ENCODE data around the gene METTL14. TPM values are rescaled to one million over a fixed set of nuclear protein-coding genes. Genes with fewer than 3 reads are reported as not detected.

Gene METTL14
- total RNA-seq, 2 donors from 2014 or later: 34.7 to 38.1 TPM

GRCh38 chr4:118714682-118715081 is 29.5 kb downstream of the METTL14 start:
- Histone ChIP-seq H3K27me3 (replicated peaks; ENCODE audit: insufficient read depth) (no peaks in the 10 kb centered on the region), H3K27ac (no peak overlapping the region), H3K4me1 (replicated peaks) (no peaks in the 10 kb centered on the region), H3K9me3 (no peaks in the 10 kb centered on the region), H3K4me3 (no peak overlapping the region), H3K36me3 (peaks cover 0 to 4% of the 10 kb centered on the region in 2 donors)
- WGBS: 97% methylated on average over 4 of the region's 4 CpGs
- no peak for DNase-seq (ENCODE audit: low spot score)
- intact Hi-C loops (cut with DNase I): no loop called here
- TF ChIP-seq CTCF (IDR thresholded peaks at IDR 0.05) (no peak), POLR2A (IDR thresholded peaks at IDR 0.05) (no peak), POLR2AphosphoS5 (IDR thresholded peaks at IDR 0.05) (no peak)

- 52% methylated on average over 3 of the region's 3 CpGs for WGBS
- no peaks in the 10 kb centered on the region for H3K27me3 ChIP-seq (replicated peaks; ENCODE audit: insufficient read depth)
- no peaks in the 10 kb centered on the region for H3K9me3 ChIP-seq
- H3K4me1 ChIP-seq (replicated peaks): no peaks in the 10 kb centered on the region
- no peaks in the 10 kb centered on the region for H3K36me3 ChIP-seq
- no peak for TF ChIP-seq POLR2A (IDR thresholded peaks at IDR 0.05)
- no peak for TF ChIP-seq CTCF (IDR thresholded peaks at IDR 0.05)
- no peak for TF ChIP-seq POLR2AphosphoS5 (IDR thresholded peaks at IDR 0.05)
- H3K4me3 ChIP-seq: no peak overlapping the region
- no peak for DNase-seq (ENCODE audit: low spot score)
- intact Hi-C loops (cut with DNase I): no loop called here
- no peak overlapping the region for H3K27ac ChIP-seq
These were observed 31.1 kb downstream of the METTL14 start for GRCh38 chr4:118716304-118716703.

- H3K27ac ChIP-seq: no peak overlapping the region
- no peak overlapping the region for H3K4me3 ChIP-seq
- no peaks in the 10 kb centered on the region for H3K9me3 ChIP-seq
- no peaks in the 10 kb centered on the region for H3K36me3 ChIP-seq
- no peak for TF ChIP-seq POLR2AphosphoS5 (IDR thresholded peaks at IDR 0.05)
- no peak for TF ChIP-seq CTCF (IDR thresholded peaks at IDR 0.05)
- TF ChIP-seq POLR2A (IDR thresholded peaks at IDR 0.05): no peak
- intact Hi-C loops (cut with DNase I): no loop called here
- no peak for DNase-seq (ENCODE audit: low spot score)
- H3K27me3 ChIP-seq (replicated peaks; ENCODE audit: insufficient read depth): no peaks in the 10 kb centered on the region
- no peaks in the 10 kb centered on the region for H3K4me1 ChIP-seq (replicated peaks)
- 77% methylated on average over 4 of the region's 4 CpGs for WGBS
These were observed 33.4 kb downstream of the METTL14 start for GRCh38 chr4:118718511-118719170.

GRCh38 chr4:118721752-118722151 is 36.6 kb downstream of the METTL14 start:
- no peak for TF ChIP-seq POLR2A (IDR thresholded peaks at IDR 0.05)
- TF ChIP-seq CTCF (IDR thresholded peaks at IDR 0.05): no peak
- TF ChIP-seq POLR2AphosphoS5 (IDR thresholded peaks at IDR 0.05): no peak
- WGBS: 92% methylated on average over 1 of the region's 1 CpG
- Histone ChIP-seq H3K9me3 (no peaks in the 10 kb centered on the region), H3K27ac (no peak overlapping the region), H3K27me3 (replicated peaks; ENCODE audit: insufficient read depth) (no peaks in the 10 kb centered on the region), H3K4me3 (no peak overlapping the region), H3K36me3 (no peaks in the 10 kb centered on the region), H3K4me1 (replicated peaks) (no peaks in the 10 kb centered on the region)
- intact Hi-C loops (cut with DNase I): no loop called here
- DNase-seq (ENCODE audit: low spot score): no peak

GRCh38 chr4:118723369-118723768 is 38.2 kb downstream of the METTL14 start:
- 92% methylated on average over 3 of the region's 3 CpGs for WGBS
- TF ChIP-seq POLR2AphosphoS5 (IDR thresholded peaks at IDR 0.05): no peak
- TF ChIP-seq CTCF (IDR thresholded peaks at IDR 0.05): no peak
- no peak for TF ChIP-seq POLR2A (IDR thresholded peaks at IDR 0.05)
- Histone ChIP-seq H3K27ac (no peak overlapping the region), H3K4me1 (replicated peaks) (no peaks in the 10 kb centered on the region), H3K4me3 (no peak overlapping the region), H3K36me3 (no peaks in the 10 kb centered on the region), H3K27me3 (replicated peaks; ENCODE audit: insufficient read depth) (no peaks in the 10 kb centered on the region), H3K9me3 (no peaks in the 10 kb centered on the region)
- intact Hi-C loops (cut with DNase I): no loop called here
- no peak for DNase-seq (ENCODE audit: low spot score)

Data from prostate gland (tissue), 2 donors.